Mesenchymal stem cell (in vitro differentiated cells and primary cell): ENCODE data around the gene UQCRQ.

Experiments
- DNase-seq: peaks from one replicate; pipeline ENCODE4 v3.0.0-alpha.2; 2013
- H2AFZ ChIP-seq: one replicate; pipeline ENCODE4 v1.6.1; 2013; ENCODE audit warnings: low read depth, mild to moderate bottlenecking, control low read depth, inconsistent platforms, low read length, moderate library complexity
- H2AK5ac ChIP-seq: 2 replicates; pipeline ENCODE4 v1.6.1; 2013; ENCODE audit warnings: low read length, moderate library complexity, mild to moderate bottlenecking, inconsistent platforms; ENCODE audit not compliant: severe bottlenecking
- H2BK120ac ChIP-seq: one replicate; pipeline ENCODE4 v1.6.1; 2013; ENCODE audit warnings: low read depth, mild to moderate bottlenecking, inconsistent platforms, low read length, moderate library complexity
- H2BK12ac ChIP-seq, 2 experiments: one replicate each; pipeline ENCODE4 v1.6.1; 2013; ENCODE audit warnings: inconsistent platforms in 2 of 2, low read length in 2 of 2, mild to moderate bottlenecking in 2 of 2, moderate library complexity in 2 of 2, control low read depth in 1 of 2
- H2BK15ac ChIP-seq: one replicate; pipeline ENCODE4 v1.6.1; 2013; ENCODE audit warnings: mild to moderate bottlenecking, low read depth, inconsistent platforms; ENCODE audit not compliant: poor library complexity, severe bottlenecking
- H2BK5ac ChIP-seq: 2 replicates; pipeline ENCODE4 v1.6.1; 2013; ENCODE audit warnings: low read depth, mild to moderate bottlenecking, low read length, control low read depth, inconsistent platforms; ENCODE audit not compliant: poor library complexity, severe bottlenecking
- H3K14ac ChIP-seq, 2 experiments: one replicate each; pipeline ENCODE4 v1.6.1; 2013; ENCODE audit warnings: inconsistent platforms in 2 of 2, low read length in 2 of 2, control low read depth in 1 of 2, mild to moderate bottlenecking in 1 of 2, moderate library complexity in 1 of 2
- H3K18ac ChIP-seq, 2 experiments: one replicate each; pipeline ENCODE4 v1.6.1; 2013; ENCODE audit warnings: inconsistent platforms in 2 of 2, low read length in 2 of 2, control low read depth in 1 of 2, low read depth in 1 of 2, mild to moderate bottlenecking in 1 of 2
- H3K23ac ChIP-seq, 2 experiments: one replicate each; pipeline ENCODE4 v1.6.1; 2013; ENCODE audit warnings: inconsistent platforms in 2 of 2, low read length in 2 of 2, mild to moderate bottlenecking in 2 of 2, moderate library complexity in 2 of 2, control low read depth in 1 of 2
- H3K27ac ChIP-seq: 2 replicates; pipeline ENCODE4 v1.5.1; 2013; ENCODE audit warnings: mild to moderate bottlenecking, moderate library complexity, low read length, control low read depth, inconsistent platforms; ENCODE audit not compliant: poor library complexity, severe bottlenecking
- H3K27me3 ChIP-seq, 2 experiments: 2 replicates each; pipeline versions ENCODE4 v1.6.1 to v1.7.0; 2013; ENCODE audit warnings: low read length in 2 of 2, mild to moderate bottlenecking in 2 of 2, moderate library complexity in 2 of 2, control low read depth in 1 of 2, inconsistent platforms in 1 of 2; ENCODE audit not compliant: control insufficient read depth in 1 of 2, insufficient read depth in 1 of 2
- H3K36me3 ChIP-seq, 2 experiments: 2 replicates each; pipeline versions ENCODE4 v1.6.1 to v1.7.0; 2013; ENCODE audit warnings: low read length in 2 of 2, control low read depth in 1 of 2, inconsistent platforms in 1 of 2, low read depth in 1 of 2, mild to moderate bottlenecking in 1 of 2; ENCODE audit not compliant: insufficient read depth in 2 of 2, control insufficient read depth in 1 of 2
- H3K4ac ChIP-seq, 2 experiments: one replicate each; pipeline ENCODE4 v1.6.1; 2013; ENCODE audit warnings: inconsistent platforms in 2 of 2, low read length in 2 of 2, mild to moderate bottlenecking in 2 of 2, moderate library complexity in 2 of 2, control low read depth in 1 of 2, low read depth in 1 of 2
- H3K4me1 ChIP-seq: 2 replicates; pipeline ENCODE4 v1.6.1; 2013; ENCODE audit warnings: low read depth, low read length, control low read depth; ENCODE audit not compliant: control insufficient read depth, insufficient read depth
- H3K4me2 ChIP-seq: 2 replicates; pipeline ENCODE4 v1.6.1; 2013; ENCODE audit warnings: low read length, mild to moderate bottlenecking, inconsistent platforms; ENCODE audit not compliant: poor library complexity, severe bottlenecking
- H3K4me3 ChIP-seq, 2 experiments: 2 replicates each; pipeline versions ENCODE4 v1.5.1 to v1.7.0; 2013; ENCODE audit warnings: low read length in 2 of 2, mild to moderate bottlenecking in 2 of 2, control low read depth in 1 of 2, low read depth in 1 of 2; ENCODE audit not compliant: insufficient read depth in 1 of 2
- H3K79me1 ChIP-seq: replicated peaks from 2 replicates; pipeline ENCODE4 v1.6.1; 2013; ENCODE audit warnings: mild to moderate bottlenecking, control low read depth, low read length, inconsistent platforms; ENCODE audit not compliant: poor library complexity, severe bottlenecking
- H3K9ac ChIP-seq: 2 replicates; pipeline ENCODE4 v1.7.0; 2013; ENCODE audit warnings: mild to moderate bottlenecking, low read length, moderate library complexity
- H3K9me3 ChIP-seq: 2 replicates; pipeline ENCODE4 v1.7.0; 2013; ENCODE audit warnings: mild to moderate bottlenecking, low read length; ENCODE audit not compliant: control insufficient read depth
- H4K8ac ChIP-seq: one replicate; pipeline ENCODE4 v1.6.1; 2013; ENCODE audit warnings: inconsistent platforms, mild to moderate bottlenecking, low read length, moderate library complexity
- H4K91ac ChIP-seq: one replicate; pipeline ENCODE4 v1.6.1; 2013; ENCODE audit warnings: mild to moderate bottlenecking, low read length, inconsistent platforms
- WGBS: methylation state at CpG from one replicate; pipeline ENCODE4 v1.1.7; 2013; ENCODE audit warnings: mixed read lengths; 5-methylcytosine and 5-hydroxymethylcytosine counted together

The UQCRQ gene

DNA sequence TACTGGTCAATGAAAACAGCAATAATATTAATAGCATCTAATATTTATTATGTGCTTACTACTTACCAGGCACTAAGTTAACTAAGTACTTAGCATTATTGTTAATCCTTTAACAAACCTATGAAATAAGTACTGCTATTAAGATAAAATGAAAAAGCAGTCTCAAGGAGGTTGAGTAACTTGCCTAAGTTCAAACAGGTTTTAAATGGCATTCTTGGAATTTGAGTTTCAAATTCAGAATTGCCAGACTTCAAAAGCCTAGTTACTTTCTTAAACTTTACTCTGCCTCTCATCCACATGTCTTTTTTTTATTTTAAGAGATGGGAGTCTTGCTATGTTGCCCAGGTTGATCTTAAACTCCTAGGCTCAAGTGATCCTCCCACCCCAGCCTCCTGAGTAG is 23.1 kb downstream of the UQCRQ start:
- H3K9me3 ChIP-seq: no peaks in the 10 kb centered on the region
- H3K4ac ChIP-seq: no peak overlapping the region
- H3K79me1 ChIP-seq: peaks cover 7% of the 10 kb centered on the region
- H3K27ac ChIP-seq: no peak overlapping the region
- H2BK5ac ChIP-seq: no peak overlapping the region
- peaks cover 14 to 95% of the 10 kb centered on the region in 2 experiments for H3K36me3 ChIP-seq
- no peak overlapping the region for H4K91ac ChIP-seq
- H3K9ac ChIP-seq: no peak overlapping the region
- no peak overlapping the region for H2BK120ac ChIP-seq
- no peak overlapping the region for H2AFZ ChIP-seq
- H3K4me2 ChIP-seq: no peak overlapping the region
- no peaks in the 10 kb centered on the region for H3K27me3 ChIP-seq
- no peak overlapping the region for H2AK5ac ChIP-seq
- no peak overlapping the region for H2BK12ac ChIP-seq
- H3K23ac ChIP-seq: no peak overlapping the region
- H3K4me1 ChIP-seq: no peaks in the 10 kb centered on the region
- H3K14ac ChIP-seq: no peak overlapping the region
- no peak overlapping the region for H3K18ac ChIP-seq
- H2BK15ac ChIP-seq: no peak overlapping the region
- H4K8ac ChIP-seq: no peak overlapping the region
- H3K4me3 ChIP-seq: no peak overlapping the region
- DNase-seq: no peak

DNA sequence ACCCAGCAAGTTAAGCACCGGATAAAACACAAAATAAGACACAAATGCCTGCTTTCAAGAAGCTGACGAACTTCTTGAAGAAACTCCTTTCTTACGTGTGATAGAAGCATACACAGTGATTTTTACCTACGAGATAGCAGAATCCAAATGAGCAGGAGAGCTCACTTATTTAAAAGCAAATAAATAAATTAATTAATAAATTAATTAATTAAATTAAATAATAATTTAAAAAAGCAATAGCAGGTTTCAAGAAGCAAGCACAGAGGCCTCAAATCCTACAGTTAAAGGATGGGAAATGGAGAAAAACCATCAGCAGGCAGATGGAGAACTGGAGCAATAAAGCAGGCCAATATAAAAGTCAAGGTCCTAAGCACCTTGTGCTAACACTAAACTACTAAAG is 24.4 kb downstream of the UQCRQ start:
- no peak overlapping the region for H2AK5ac ChIP-seq
- WGBS: 96% methylated on average over 3 of the region's 4 CpGs

DNA sequence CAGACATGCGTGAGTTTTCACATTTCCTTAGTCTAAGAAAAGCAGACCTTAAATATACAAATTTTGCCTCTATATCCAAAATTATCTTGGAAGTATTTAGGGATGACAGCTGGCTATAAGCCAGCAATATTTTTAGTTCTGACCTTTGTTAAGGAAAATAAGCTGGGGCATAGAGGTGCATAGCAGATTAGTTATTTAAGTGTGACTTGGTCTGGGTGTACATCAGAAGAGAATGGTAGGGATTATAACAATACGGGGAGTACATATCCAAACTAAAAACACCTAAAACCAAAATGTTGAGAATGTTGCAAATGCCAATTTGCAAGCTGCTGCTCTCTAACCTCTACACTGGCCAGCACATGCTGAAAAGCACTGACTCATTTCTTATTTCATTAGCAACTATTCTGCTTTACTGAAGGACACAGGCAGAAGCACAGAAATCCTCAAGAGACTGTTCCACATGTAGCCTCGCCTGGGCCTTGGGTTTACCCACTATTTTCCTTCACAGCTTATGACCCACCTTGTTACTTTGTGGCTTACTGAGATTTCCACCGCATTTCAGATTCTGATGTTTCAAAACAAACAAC is 29.4 kb downstream of the UQCRQ start:
- WGBS: 97% methylated on average over 3 of the region's 4 CpGs
- H3K18ac ChIP-seq: peak overlapping the region in 1 of 2 experiments; percentile 12
- no peak overlapping the region for H4K91ac ChIP-seq
- no peak overlapping the region for H3K4me2 ChIP-seq
- H3K36me3 ChIP-seq: peaks cover 24 to 90% of the 10 kb centered on the region in 2 experiments
- H2BK5ac ChIP-seq: no peak overlapping the region
- no peak overlapping the region for H3K14ac ChIP-seq
- H2BK120ac ChIP-seq: no peak overlapping the region
- no peak overlapping the region for H3K23ac ChIP-seq
- no peak overlapping the region for H4K8ac ChIP-seq
- no peak for DNase-seq
- no peak overlapping the region for H3K4ac ChIP-seq
- no peak overlapping the region for H3K27ac ChIP-seq
- H3K27me3 ChIP-seq: no peaks in the 10 kb centered on the region
- no peaks in the 10 kb centered on the region for H3K4me1 ChIP-seq
- no peaks in the 10 kb centered on the region for H3K9me3 ChIP-seq
- H3K79me1 ChIP-seq: peaks cover 18% of the 10 kb centered on the region
- peak overlapping the region; percentile 11 for H3K9ac ChIP-seq
- H2BK12ac ChIP-seq: no peak overlapping the region
- H2BK15ac ChIP-seq: no peak overlapping the region
- no peak overlapping the region for H2AK5ac ChIP-seq
- H2AFZ ChIP-seq: no peak overlapping the region
- no peak overlapping the region for H3K4me3 ChIP-seq

More for the DNA sequence above, 24.4 kb downstream of the UQCRQ start:
- Histone ChIP-seq H3K4ac (no peak overlapping the region), H3K23ac (no peak overlapping the region), H2BK15ac (no peak overlapping the region), H3K4me3 (no peak overlapping the region), H3K4me2 (no peak overlapping the region), H4K91ac (no peak overlapping the region), H2AFZ (no peak overlapping the region), H3K36me3 (peaks cover 17 to 98% of the 10 kb centered on the region in 2 experiments), H2BK120ac (no peak overlapping the region), H3K9ac (no peak overlapping the region), H4K8ac (no peak overlapping the region), H3K18ac (no peak overlapping the region), H3K27ac (no peak overlapping the region), H3K27me3 (no peaks in the 10 kb centered on the region), H3K14ac (no peak overlapping the region), H3K4me1 (no peaks in the 10 kb centered on the region), H2BK5ac (no peak overlapping the region), H3K79me1 (peaks cover 11% of the 10 kb centered on the region), H2BK12ac (no peak overlapping the region), H3K9me3 (no peaks in the 10 kb centered on the region)
- DNase-seq: no peak

DNA sequence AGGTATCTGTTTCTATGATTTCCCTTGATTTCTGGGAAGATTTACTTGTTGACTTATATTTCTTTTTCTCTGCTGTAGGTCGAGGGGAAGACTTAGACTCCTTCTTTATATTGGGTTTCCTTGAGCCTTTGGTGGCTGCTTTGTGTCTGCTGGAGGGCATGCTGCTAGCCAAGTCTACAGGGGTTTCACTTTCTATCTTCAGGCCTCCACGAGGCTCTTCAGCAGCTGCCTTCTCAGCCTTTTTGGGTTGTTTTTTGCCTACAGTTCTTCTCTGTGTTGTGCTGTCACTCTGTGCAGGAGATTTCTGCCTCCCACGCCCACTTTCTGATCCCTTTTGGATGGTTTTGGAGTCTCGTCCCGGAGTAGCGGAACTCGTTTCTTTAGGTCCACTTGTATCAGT is 30.2 kb downstream of the UQCRQ start:
- 97% methylated on average over 7 of the region's 7 CpGs for WGBS
- no peak overlapping the region for H3K4ac ChIP-seq
- H2BK120ac ChIP-seq: no peak overlapping the region

More for the DNA sequence above, 30.2 kb downstream of the UQCRQ start:
- Histone ChIP-seq H4K91ac (no peak overlapping the region), H3K4me3 (no peak overlapping the region), H2BK5ac (no peak overlapping the region), H3K14ac (no peak overlapping the region), H2BK12ac (no peak overlapping the region), H3K9ac (peak overlapping the region; percentile 11), H3K79me1 (peaks cover 20% of the 10 kb centered on the region), H3K4me1 (no peaks in the 10 kb centered on the region), H3K18ac (no peak overlapping the region), H2BK15ac (no peak overlapping the region), H2AFZ (no peak overlapping the region), H3K4me2 (no peak overlapping the region), H4K8ac (no peak overlapping the region), H3K27ac (no peak overlapping the region), H3K23ac (no peak overlapping the region), H3K36me3 (peaks cover 24 to 90% of the 10 kb centered on the region in 2 experiments), H3K27me3 (no peaks in the 10 kb centered on the region), H3K9me3 (no peaks in the 10 kb centered on the region), H2AK5ac (no peak overlapping the region)
- DNase-seq: no peak
